Type B pancreatic cell (in vitro differentiated cells): ENCODE measurements around the gene SFXN5. TPM values are rescaled to one million over a fixed set of nuclear protein-coding genes. Genes with fewer than 3 reads are reported as not detected.

Source experiments
- DNase-seq: peaks from one replicate; pipeline ENCODE4 v3.0.0; 2021; ENCODE audit warnings: mixed read lengths; ENCODE audit not compliant: unreplicated experiment; ENCODE audit errors: extremely low spot score
- H3K27ac Mint-ChIP-seq: 2 replicates; pipeline ENCODE4 v1.8.0; 2021; ENCODE audit warnings: mild to moderate bottlenecking, mixed read lengths
- H3K27me3 Mint-ChIP-seq: 2 replicates; pipeline ENCODE4 v1.8.0; 2021; ENCODE audit warnings: mixed read lengths
- H3K36me3 Mint-ChIP-seq: 2 replicates; pipeline ENCODE4 v1.8.0; 2021; ENCODE audit warnings: mixed read lengths
- H3K4me1 Mint-ChIP-seq: one replicate; pipeline ENCODE4 v1.8.0; 2021; ENCODE audit warnings: mixed read lengths; ENCODE audit not compliant: unreplicated experiment
- H3K4me3 Mint-ChIP-seq: 2 replicates; pipeline ENCODE4 v1.8.0; 2021; ENCODE audit warnings: mild to moderate bottlenecking, mixed read lengths
- H3K9me3 Mint-ChIP-seq: 2 replicates; pipeline ENCODE4 v1.8.0; 2021; ENCODE audit warnings: mixed read lengths
- CTCF ChIP-seq: fragments of 200-600 bp; sonication (generic); conservative IDR thresholded peaks from 2 replicates; pipeline ENCODE4 v1.5.0; 2021; ENCODE audit warnings: antibody characterized with exemption, mild to moderate bottlenecking
- total RNA-seq: library from RNA; stranded (reverse); gene quantifications from 2 replicates; pipeline ENCODE4 v1.2.1, GENCODE V29; 2021; ENCODE audit warnings: low replicate concordance

SFXN5 gene
- total RNA-seq, 1 donor from 2014 or later, result 27.3 TPM

- Mint-ChIP-seq H3K27ac (no peak overlapping the region), H3K27me3 (no peaks in the 10 kb centered on the region), H3K4me3 (no peak overlapping the region), H3K9me3 (no peaks in the 10 kb centered on the region), H3K4me1 (no peaks in the 10 kb centered on the region), H3K36me3 (no peaks in the 10 kb centered on the region)
- TF ChIP-seq CTCF, result no peak
- no peak for DNase-seq
Observed at GRCh38 chr2:73007991-73008765, 63.3 kb downstream of the SFXN5 start.

- Mint-ChIP-seq H3K9me3 (no peaks in the 10 kb centered on the region), H3K4me1 (no peaks in the 10 kb centered on the region), H3K27me3 (no peaks in the 10 kb centered on the region), H3K27ac (no peak overlapping the region), H3K4me3 (no peak overlapping the region), H3K36me3 (no peaks in the 10 kb centered on the region)
- DNase-seq, result no peak
- no peak for TF ChIP-seq CTCF
Observed at GRCh38 chr2:73006969-73007710, 64.4 kb downstream of the SFXN5 start.

- DNase-seq, result no peak
- Mint-ChIP-seq H3K4me1 (no peaks in the 10 kb centered on the region), H3K9me3 (no peaks in the 10 kb centered on the region), H3K27me3 (no peaks in the 10 kb centered on the region), H3K27ac (no peak overlapping the region), H3K4me3 (no peak overlapping the region), H3K36me3 (no peaks in the 10 kb centered on the region)
- no peak for TF ChIP-seq CTCF
Observed at GRCh38 chr2:73004889-73005596, 66.5 kb downstream of the SFXN5 start.

- no peaks in the 10 kb centered on the region for H3K9me3 Mint-ChIP-seq
- no peak overlapping the region for H3K27ac Mint-ChIP-seq
- no peaks in the 10 kb centered on the region for H3K4me1 Mint-ChIP-seq
- no peak for TF ChIP-seq CTCF
- DNase-seq, result no peak
- no peaks in the 10 kb centered on the region for H3K27me3 Mint-ChIP-seq
- H3K4me3 Mint-ChIP-seq, result no peak overlapping the region
- no peaks in the 10 kb centered on the region for H3K36me3 Mint-ChIP-seq
Observed at GRCh38 chr2:73004466-73004865, 67.0 kb downstream of the SFXN5 start.

GRCh38 chr2:73003027-73003426 lies 68.5 kb downstream of the SFXN5 start:
- no peak for TF ChIP-seq CTCF
- Mint-ChIP-seq H3K4me1 (no peaks in the 10 kb centered on the region), H3K27me3 (no peaks in the 10 kb centered on the region), H3K36me3 (no peaks in the 10 kb centered on the region), H3K27ac (no peak overlapping the region), H3K4me3 (no peak overlapping the region), H3K9me3 (no peaks in the 10 kb centered on the region)
- DNase-seq, result no peak
